Breast epithelium (tissue), 4 donors: Measurements from ENCODE around the gene TOB1. TPM values are rescaled to one million over a fixed set of nuclear protein-coding genes. Genes with fewer than 3 reads are reported as not detected.
"Not testable (repeated sequence)": the region's sequence is repeated elsewhere in the genome, so short reads cannot be mapped to it uniquely, and the experiment has no call there.

ENCODE experiments used
- DNase-seq, 2 donors: peaks; one replicate each; pipeline ENCODE4 v3.0.0-alpha.2; 2019; ENCODE audit warnings: low spot score in 2 of 2
- H3K27ac ChIP-seq, 2 donors: fragments of 200-600 bp; sonication (generic) in 1 of 2; one replicate each; pipeline ENCODE4 v1.5.1; 2016 to 2019; ENCODE audit warnings: mild to moderate bottlenecking in 1 of 2
- H3K27me3 ChIP-seq, 2 donors: fragments of 200-600 bp; sonication (generic) in 1 of 2; one replicate each; pipeline versions ENCODE4 v1.5.1 to v1.6.0; 2017 to 2019; ENCODE audit warnings: control low read depth in 1 of 2, mild to moderate bottlenecking in 1 of 2
- H3K36me3 ChIP-seq: fragments of 200-600 bp; one replicate; pipeline ENCODE4 v1.5.1; 2019
- H3K4me1 ChIP-seq, 2 donors: fragments of 200-600 bp; sonication (generic); one replicate each; pipeline ENCODE4 v1.5.1; 2016 to 2019; ENCODE audit warnings: control low read depth in 1 of 2
- H3K4me3 ChIP-seq, 3 donors: fragments of 200-600 bp; sonication (generic); 1 replicate in 2 of 3; 2 replicates in 1 of 3; pipeline ENCODE4 v1.5.1; 2016 to 2019; ENCODE audit warnings: mild to moderate bottlenecking in 3 of 3, moderate library complexity in 2 of 3
- H3K9me3 ChIP-seq, 2 donors: fragments of 200-600 bp; sonication (generic) in 1 of 2; one replicate each; pipeline ENCODE4 v1.5.1; 2016 to 2019; ENCODE audit warnings: control low read depth in 1 of 2
- POLR2A ChIP-seq: fragments of 450-650 bp; IDR thresholded peaks from one replicate; pipeline ENCODE4 v1.6.1; 2016; ENCODE audit warnings: antibody characterized with exemption, mild to moderate bottlenecking, moderate library complexity
- POLR2AphosphoS5 ChIP-seq, 3 donors: sonication (generic); formaldehyde crosslinking; IDR thresholded peaks; one replicate each; pipeline ENCODE4 v1.6.1; 2017; ENCODE audit warnings: antibody characterized with exemption in 3 of 3
- intact Hi-C: fragments of 100-400 bp; cut with DNase I; formaldehyde crosslinking; loops from one replicate; pipeline ENCODE4 v1.15.1; 2023; ENCODE audit warnings: low total_unique reads
- total RNA-seq, 3 donors: library from RNA; depleted of rRNA; stranded (reverse); fragments of >200 nt; gene quantifications; one replicate each; pipeline ENCODE4 v1.1.0, GENCODE V29; 2016
- TF ChIP-seq, protein P1 (sequence below), 3 donors: fragments of 450-650 bp; IDR thresholded peaks; one replicate each; pipeline ENCODE4 v1.5.1; 2016 to 2017; ENCODE audit warnings: antibody characterized with exemption in 3 of 3, mild to moderate bottlenecking in 3 of 3, moderate library complexity in 3 of 3

Gene TOB1
- total RNA-seq, 3 donors from 2014 or later: 12.6 to 145 (median 54.1) TPM

DNA sequence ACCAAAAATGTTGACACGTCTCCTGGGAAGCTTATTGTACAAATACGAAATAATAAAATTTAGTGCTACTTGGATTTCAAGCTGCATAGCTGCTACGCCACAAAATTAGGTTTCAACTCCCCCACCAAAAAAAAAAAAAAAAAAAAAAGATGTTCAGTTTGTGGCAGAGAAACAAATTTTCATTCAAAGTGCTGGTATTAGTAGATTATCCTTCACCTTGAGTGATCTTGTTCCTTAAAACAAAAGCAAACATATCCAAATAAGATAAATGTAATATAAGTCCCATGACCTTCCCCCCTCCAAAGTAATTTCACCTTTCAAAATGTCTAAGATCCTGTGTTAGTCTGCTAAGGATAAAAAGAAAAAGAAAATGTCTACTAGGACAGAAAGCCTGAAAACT lies 2.2 kb downstream of the TOB1 start:
- no peak for DNase-seq
- Histone ChIP-seq H3K27me3 (no peaks in the 10 kb centered on the region), H3K4me3 (peak overlapping the region in 2 of 3 donors; percentile 97 to 98), H3K36me3 (no peaks in the 10 kb centered on the region), H3K27ac (peak overlapping the region; percentile 75 to 100), H3K9me3 (no peaks in the 10 kb centered on the region), H3K4me1 (no peaks in the 10 kb centered on the region)
- TF ChIP-seq POLR2A: no peak
- intact Hi-C loops: no loop called here

DNA sequence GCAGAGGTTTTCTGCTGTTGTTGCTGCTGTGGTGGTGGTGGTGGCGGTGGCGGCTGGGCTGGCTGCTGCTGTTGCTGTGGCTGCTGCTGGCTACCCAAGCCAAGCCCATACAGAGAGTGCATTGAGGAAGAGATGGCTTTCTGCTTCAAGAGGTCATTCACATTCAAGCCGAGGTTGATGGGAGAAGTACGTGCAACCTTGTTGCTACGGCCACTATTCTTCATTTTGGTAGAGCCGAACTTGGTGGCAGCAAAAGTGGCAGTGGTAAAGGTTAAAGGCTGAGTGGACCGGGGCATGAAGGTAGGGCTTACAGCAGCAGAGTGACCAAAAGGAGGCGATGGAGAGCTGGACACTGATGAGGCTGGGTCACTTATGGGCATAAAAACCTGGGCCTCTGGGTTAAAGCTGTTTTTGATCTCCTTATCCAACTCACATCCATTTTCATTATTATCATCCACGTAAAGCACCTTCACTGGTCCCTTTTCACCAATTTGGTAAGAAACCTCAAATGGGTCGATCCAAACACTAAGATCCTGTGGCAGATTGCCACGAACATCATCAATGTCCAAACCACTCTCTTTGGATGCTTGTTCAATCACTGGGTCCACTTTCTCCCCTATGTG lies 2.8 kb downstream of the TOB1 start:
- Histone ChIP-seq H3K4me3 (peak overlapping the region in 2 of 3 donors; percentile 97 to 98), H3K36me3 (no peaks in the 10 kb centered on the region), H3K9me3 (no peaks in the 10 kb centered on the region), H3K27me3 (no peaks in the 10 kb centered on the region), H3K4me1 (no peaks in the 10 kb centered on the region), H3K27ac (peak overlapping the region; percentile 75 to 100)
- intact Hi-C loops: no loop called here
- TF ChIP-seq, protein P1, sequence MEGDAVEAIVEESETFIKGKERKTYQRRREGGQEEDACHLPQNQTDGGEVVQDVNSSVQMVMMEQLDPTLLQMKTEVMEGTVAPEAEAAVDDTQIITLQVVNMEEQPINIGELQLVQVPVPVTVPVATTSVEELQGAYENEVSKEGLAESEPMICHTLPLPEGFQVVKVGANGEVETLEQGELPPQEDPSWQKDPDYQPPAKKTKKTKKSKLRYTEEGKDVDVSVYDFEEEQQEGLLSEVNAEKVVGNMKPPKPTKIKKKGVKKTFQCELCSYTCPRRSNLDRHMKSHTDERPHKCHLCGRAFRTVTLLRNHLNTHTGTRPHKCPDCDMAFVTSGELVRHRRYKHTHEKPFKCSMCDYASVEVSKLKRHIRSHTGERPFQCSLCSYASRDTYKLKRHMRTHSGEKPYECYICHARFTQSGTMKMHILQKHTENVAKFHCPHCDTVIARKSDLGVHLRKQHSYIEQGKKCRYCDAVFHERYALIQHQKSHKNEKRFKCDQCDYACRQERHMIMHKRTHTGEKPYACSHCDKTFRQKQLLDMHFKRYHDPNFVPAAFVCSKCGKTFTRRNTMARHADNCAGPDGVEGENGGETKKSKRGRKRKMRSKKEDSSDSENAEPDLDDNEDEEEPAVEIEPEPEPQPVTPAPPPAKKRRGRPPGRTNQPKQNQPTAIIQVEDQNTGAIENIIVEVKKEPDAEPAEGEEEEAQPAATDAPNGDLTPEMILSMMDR (IDR thresholded peaks at IDR 0.05): peak in 2 of 3 donors; percentile 56
- TF ChIP-seq POLR2A (no peak), POLR2AphosphoS5 (IDR thresholded peaks at IDR 0.05) (peak; percentile 30 to 69 (median 50))
- no peak for DNase-seq

DNA sequence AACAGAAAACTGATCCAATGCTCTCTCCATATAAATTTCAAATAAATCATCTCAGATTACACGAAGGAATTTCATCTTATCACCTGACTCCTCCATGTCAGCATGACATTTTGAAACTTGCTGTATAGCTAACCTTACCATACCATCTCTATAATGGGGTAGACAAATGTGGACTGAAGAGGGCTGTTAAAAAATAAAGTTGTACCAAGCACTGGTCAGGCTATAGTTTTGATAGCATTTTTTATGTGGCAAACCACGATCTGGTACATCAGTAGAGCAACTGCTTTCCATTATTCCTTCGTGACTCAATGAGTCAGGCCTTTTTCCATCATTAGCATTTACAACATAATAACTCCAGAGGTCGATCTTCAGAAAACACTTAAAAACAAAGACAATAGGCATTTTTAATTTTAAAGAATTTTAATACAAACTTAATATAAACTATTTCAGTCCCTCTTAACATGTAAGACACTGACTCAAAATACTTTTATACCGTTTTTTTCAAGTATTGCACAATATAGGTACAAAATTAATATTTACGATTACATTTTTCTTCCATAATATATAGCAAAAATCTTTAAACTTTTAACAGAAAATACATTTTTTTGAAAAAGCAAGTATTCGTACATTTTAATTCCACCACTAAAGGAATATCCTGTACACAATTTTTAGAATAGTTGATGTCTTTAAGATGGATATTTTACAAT lies 4.2 kb downstream of the TOB1 start:
- peak in 1 of 3 donors; percentile 57 for TF ChIP-seq POLR2AphosphoS5 (IDR thresholded peaks at IDR 0.05)
- TF ChIP-seq, protein P1 (IDR thresholded peaks at IDR 0.05): no peak
- no peak for TF ChIP-seq POLR2A

DNA sequence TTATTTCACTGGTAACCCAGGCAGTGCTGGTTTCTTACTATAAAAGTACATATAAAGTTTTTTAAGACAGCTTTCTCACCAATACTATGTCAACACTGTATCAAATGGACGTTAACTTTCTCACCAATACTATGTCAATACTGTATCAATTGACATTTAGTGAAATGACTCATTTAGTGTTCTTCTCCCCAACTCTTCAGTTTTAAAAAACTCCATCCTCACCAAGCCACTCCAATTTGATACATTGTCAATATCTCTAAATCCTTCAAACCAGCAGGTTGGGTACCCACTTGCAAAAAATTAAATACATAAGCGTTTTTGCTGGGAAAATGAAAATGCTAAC lies 4.8 kb downstream of the TOB1 start:
- H3K9me3 ChIP-seq: no peaks in the 10 kb centered on the region
- no peaks in the 10 kb centered on the region for H3K27me3 ChIP-seq
- H3K4me1 ChIP-seq: no peaks in the 10 kb centered on the region
- H3K27ac ChIP-seq: peak overlapping the region; percentile 27 to 33
- no peak for DNase-seq
- intact Hi-C loops: no loop called here
- TF ChIP-seq POLR2AphosphoS5 (IDR thresholded peaks at IDR 0.05) (no peak), POLR2A (no peak)
- TF ChIP-seq, protein P1 (IDR thresholded peaks at IDR 0.05): no peak
- H3K36me3 ChIP-seq: no peaks in the 10 kb centered on the region
- H3K4me3 ChIP-seq: peak overlapping the region in 1 of 3 donors; percentile 29

More for the DNA sequence above, 4.2 kb downstream of the TOB1 start:
- Histone ChIP-seq H3K27ac (peak overlapping the region in 1 of 2 donors; percentile 27), H3K4me3 (peak overlapping the region in 2 of 3 donors; percentile 97 to 98), H3K36me3 (no peaks in the 10 kb centered on the region), H3K4me1 (no peaks in the 10 kb centered on the region), H3K9me3 (no peaks in the 10 kb centered on the region), H3K27me3 (no peaks in the 10 kb centered on the region)
- intact Hi-C loops: no loop called here
- DNase-seq: no peak

DNA sequence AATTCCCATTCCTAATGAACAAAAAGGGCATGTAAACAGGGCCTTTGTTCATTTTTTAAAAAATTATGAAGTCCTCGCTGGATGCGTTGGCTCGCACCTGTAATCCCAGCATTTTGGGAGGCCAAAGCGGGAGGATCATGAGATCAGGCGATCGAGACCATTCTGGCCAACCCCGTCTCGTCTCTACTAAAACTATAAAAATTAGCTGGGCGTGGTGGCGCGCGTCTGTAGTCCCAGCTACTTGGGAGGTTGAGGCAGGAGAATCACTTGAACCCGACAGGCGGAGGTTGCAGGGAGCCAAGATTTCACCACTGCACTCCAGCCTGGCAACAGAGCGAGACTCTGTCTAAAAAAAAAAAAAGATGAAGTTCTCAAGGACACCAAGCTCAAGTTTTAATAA lies 6.4 kb downstream of the TOB1 start:
- DNase-seq, H3K4me1 ChIP-seq, H3K27me3 ChIP-seq, H3K27ac ChIP-seq, H3K9me3 ChIP-seq, H3K4me3 ChIP-seq, H3K36me3 ChIP-seq, intact Hi-C loops: not testable (repeated sequence)

DNA sequence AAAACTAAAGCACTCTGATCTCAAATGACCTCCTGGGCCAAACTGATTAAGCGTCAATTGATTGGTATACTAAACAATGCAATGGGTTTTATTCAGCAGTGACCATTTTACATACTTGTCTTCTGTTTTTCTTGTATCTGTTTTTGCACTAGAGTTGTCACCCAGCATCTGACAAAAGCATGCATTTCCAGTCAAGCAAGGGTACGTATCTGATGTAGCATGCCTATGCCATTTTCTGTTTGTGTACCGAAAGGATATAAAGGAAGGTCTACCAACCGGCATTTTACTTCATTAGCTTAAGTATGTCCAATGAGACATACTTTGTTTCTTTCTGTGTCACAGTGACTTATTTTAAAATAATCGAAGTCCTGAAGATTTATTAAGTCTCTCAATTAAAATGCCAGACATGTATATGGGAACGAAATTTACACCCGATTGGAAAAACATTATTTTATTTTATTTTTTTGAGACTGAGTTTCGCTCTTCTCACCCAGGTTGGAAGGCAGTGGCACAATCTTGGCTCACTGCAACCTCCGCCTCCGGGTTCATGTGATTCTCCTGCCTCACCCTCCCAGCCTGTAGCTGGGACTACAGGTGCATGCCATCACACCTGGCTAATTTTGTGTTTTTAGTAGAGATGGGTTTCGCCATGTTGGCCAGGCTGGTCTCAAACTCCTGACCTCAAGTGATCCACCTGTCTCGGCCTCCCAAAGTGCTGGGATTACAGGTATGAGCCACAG lies 7.5 kb downstream of the TOB1 start:
- intact Hi-C loops: no loop called here
- H3K27me3 ChIP-seq: no peaks in the 10 kb centered on the region
- no peaks in the 10 kb centered on the region for H3K4me1 ChIP-seq
- TF ChIP-seq POLR2A: no peak
- TF ChIP-seq POLR2AphosphoS5 (IDR thresholded peaks at IDR 0.05): no peak
- TF ChIP-seq, protein P1 (IDR thresholded peaks at IDR 0.05): no peak
- H3K27ac ChIP-seq: no peak overlapping the region
- H3K4me3 ChIP-seq: no peak overlapping the region
- DNase-seq: no peak
- no peaks in the 10 kb centered on the region for H3K36me3 ChIP-seq
- H3K9me3 ChIP-seq: no peaks in the 10 kb centered on the region
